ENCODE measurements around the gene KIAA0232.

Gene KIAA0232

GRCh38 chr4:6776920-6777635 is 5.4 kb upstream of the KIAA0232 start:
- Histone ChIP-seq H3K79me2 (ENCODE audit: insufficient read depth, low read length) (no peaks in the 10 kb centered on the region), H3K9me2 (replicated peaks; ENCODE audit: insufficient read depth, low read length) (no peaks in the 10 kb centered on the region), H2AFZ (ENCODE audit: low read depth, low read length, severe bottlenecking) (no peak overlapping the region), H3K27me3 (ENCODE audit: low read length) (no peaks in the 10 kb centered on the region), H4K20me1 (ENCODE audit: low read depth, low read length) (no peaks in the 10 kb centered on the region), H3K36me3 (ENCODE audit: low read length) (no peaks in the 10 kb centered on the region), H3K4me2 (ENCODE audit: low read depth, low read length, poor library complexity, severe bottlenecking) (no peak overlapping the region), H3K9me3 (ENCODE audit: insufficient read depth, low read length) (no peaks in the 10 kb centered on the region), H3F3A (ENCODE audit: insufficient read depth) (peaks cover 13% of the 10 kb centered on the region), H3K9ac (ENCODE audit: low read length) (no peak overlapping the region), H3K4me3 (ENCODE audit: insufficient read depth, low read length, poor library complexity, severe bottlenecking) (no peak overlapping the region), H3K27ac (ENCODE audit: low read depth, low read length) (no peak overlapping the region)
- TF ChIP-seq, protein P1, sequence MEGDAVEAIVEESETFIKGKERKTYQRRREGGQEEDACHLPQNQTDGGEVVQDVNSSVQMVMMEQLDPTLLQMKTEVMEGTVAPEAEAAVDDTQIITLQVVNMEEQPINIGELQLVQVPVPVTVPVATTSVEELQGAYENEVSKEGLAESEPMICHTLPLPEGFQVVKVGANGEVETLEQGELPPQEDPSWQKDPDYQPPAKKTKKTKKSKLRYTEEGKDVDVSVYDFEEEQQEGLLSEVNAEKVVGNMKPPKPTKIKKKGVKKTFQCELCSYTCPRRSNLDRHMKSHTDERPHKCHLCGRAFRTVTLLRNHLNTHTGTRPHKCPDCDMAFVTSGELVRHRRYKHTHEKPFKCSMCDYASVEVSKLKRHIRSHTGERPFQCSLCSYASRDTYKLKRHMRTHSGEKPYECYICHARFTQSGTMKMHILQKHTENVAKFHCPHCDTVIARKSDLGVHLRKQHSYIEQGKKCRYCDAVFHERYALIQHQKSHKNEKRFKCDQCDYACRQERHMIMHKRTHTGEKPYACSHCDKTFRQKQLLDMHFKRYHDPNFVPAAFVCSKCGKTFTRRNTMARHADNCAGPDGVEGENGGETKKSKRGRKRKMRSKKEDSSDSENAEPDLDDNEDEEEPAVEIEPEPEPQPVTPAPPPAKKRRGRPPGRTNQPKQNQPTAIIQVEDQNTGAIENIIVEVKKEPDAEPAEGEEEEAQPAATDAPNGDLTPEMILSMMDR (IDR thresholded peaks at IDR 0.05; ENCODE audit: insufficient read depth, low read length, poor library complexity, severe bottlenecking) = no peak
- no peak for TF ChIP-seq EZH2phosphoT487 (conservative IDR thresholded peaks at IDR 0.05; ENCODE audit: low read length)

GRCh38 chr4:6777636-6778281 is 4.8 kb upstream of the KIAA0232 start:
- Histone ChIP-seq H3K27ac (ENCODE audit: low read depth, low read length) (no peak overlapping the region), H3K4me2 (ENCODE audit: low read depth, low read length, poor library complexity, severe bottlenecking) (no peak overlapping the region)

DNA sequence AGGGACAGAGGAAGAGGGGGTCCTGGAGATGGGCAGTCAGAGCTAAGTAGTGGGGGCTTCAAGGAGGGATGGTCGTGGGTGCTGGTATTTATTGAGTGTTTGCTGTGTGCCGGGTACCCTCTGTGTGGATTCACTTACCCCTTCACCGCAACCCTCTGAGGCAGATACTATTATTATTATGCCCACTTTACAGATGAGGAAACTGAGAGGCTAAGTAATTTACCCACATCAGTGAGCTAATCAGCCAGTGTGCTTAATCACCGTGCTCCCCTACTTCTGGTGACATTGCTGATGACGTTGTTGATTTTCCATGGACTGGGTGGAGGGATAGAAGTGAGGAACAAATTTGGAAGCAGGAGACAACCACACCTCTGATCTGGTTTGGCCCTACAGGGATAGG is 4.1 kb upstream of the KIAA0232 start:
- Histone ChIP-seq H3K79me2 (ENCODE audit: insufficient read depth, low read length) (no peaks in the 10 kb centered on the region), H3K9me2 (replicated peaks; ENCODE audit: insufficient read depth, low read length) (no peaks in the 10 kb centered on the region), H4K20me1 (ENCODE audit: low read depth, low read length) (no peaks in the 10 kb centered on the region), H3K9ac (ENCODE audit: low read length) (no peak overlapping the region), H3K4me2 (ENCODE audit: low read depth, low read length, poor library complexity, severe bottlenecking) (no peak overlapping the region), H3F3A (ENCODE audit: insufficient read depth) (peaks cover 13% of the 10 kb centered on the region), H3K27me3 (ENCODE audit: low read length) (no peaks in the 10 kb centered on the region), H2AFZ (ENCODE audit: low read depth, low read length, severe bottlenecking) (no peak overlapping the region), H3K4me3 (ENCODE audit: insufficient read depth, low read length, poor library complexity, severe bottlenecking) (no peak overlapping the region), H3K9me3 (ENCODE audit: insufficient read depth, low read length) (no peaks in the 10 kb centered on the region), H3K27ac (ENCODE audit: low read depth, low read length) (no peak overlapping the region), H3K36me3 (ENCODE audit: low read length) (no peaks in the 10 kb centered on the region)
- TF ChIP-seq EZH2phosphoT487 (conservative IDR thresholded peaks at IDR 0.05; ENCODE audit: low read length) = no peak
- TF ChIP-seq, protein P1 (IDR thresholded peaks at IDR 0.05; ENCODE audit: insufficient read depth, low read length, poor library complexity, severe bottlenecking) = no peak

More at GRCh38 chr4:6777636-6778281, 4.8 kb upstream of the KIAA0232 start:
- Histone ChIP-seq H2AFZ (ENCODE audit: low read depth, low read length, severe bottlenecking) (no peak overlapping the region), H3K36me3 (ENCODE audit: low read length) (no peaks in the 10 kb centered on the region), H3K9ac (ENCODE audit: low read length) (no peak overlapping the region), H3F3A (ENCODE audit: insufficient read depth) (peaks cover 13% of the 10 kb centered on the region), H3K9me3 (ENCODE audit: insufficient read depth, low read length) (no peaks in the 10 kb centered on the region), H3K4me3 (ENCODE audit: insufficient read depth, low read length, poor library complexity, severe bottlenecking) (no peak overlapping the region), H4K20me1 (ENCODE audit: low read depth, low read length) (no peaks in the 10 kb centered on the region), H3K79me2 (ENCODE audit: insufficient read depth, low read length) (no peaks in the 10 kb centered on the region), H3K27me3 (ENCODE audit: low read length) (no peaks in the 10 kb centered on the region), H3K9me2 (replicated peaks; ENCODE audit: insufficient read depth, low read length) (no peaks in the 10 kb centered on the region)
- no peak for TF ChIP-seq EZH2phosphoT487 (conservative IDR thresholded peaks at IDR 0.05; ENCODE audit: low read length)
- TF ChIP-seq, protein P1 (IDR thresholded peaks at IDR 0.05; ENCODE audit: insufficient read depth, low read length, poor library complexity, severe bottlenecking) = no peak

Data from SU-DHL-6 (cell line).